Parathyroid adenoma (tissue), 2 donors: Measurements from ENCODE around the gene PRAMEF20.
"Not testable (repeated sequence)": the region's sequence is repeated elsewhere in the genome, so short reads cannot be mapped to it uniquely, and the experiment has no call there.

Source experiments
- H2AFZ ChIP-seq: fragments of 300-600 bp; sonication (generic); one replicate; pipeline ENCODE4 v1.7.0; 2017; ENCODE audit warnings: antibody characterized with exemption, mild to moderate bottlenecking
- H3K27ac ChIP-seq: fragments of 300-600 bp; sonication (generic); one replicate; pipeline ENCODE4 v1.7.0; 2017
- H3K27me3 ChIP-seq: fragments of 300-600 bp; sonication (generic); one replicate; pipeline ENCODE4 v1.7.0; 2017; ENCODE audit warnings: low read length; ENCODE audit not compliant: control insufficient read depth, insufficient read depth
- H3K36me3 ChIP-seq: fragments of 300-600 bp; sonication (generic); one replicate; pipeline ENCODE4 v1.7.0; 2017; ENCODE audit warnings: low read length; ENCODE audit not compliant: control insufficient read depth, insufficient read depth
- H3K4me1 ChIP-seq: fragments of 300-600 bp; sonication (generic); one replicate; pipeline ENCODE4 v1.7.0; 2017; ENCODE audit warnings: control low read depth
- H3K4me2 ChIP-seq: fragments of 300-600 bp; sonication (generic); one replicate; pipeline ENCODE4 v1.7.0; 2017; ENCODE audit warnings: low read length
- H3K4me3 ChIP-seq: fragments of 300-600 bp; sonication (generic); one replicate; pipeline ENCODE4 v1.7.0; 2017; ENCODE audit warnings: low read depth, low read length
- H3K79me2 ChIP-seq: fragments of 300-600 bp; sonication (generic); one replicate; pipeline ENCODE4 v1.7.0; 2017; ENCODE audit warnings: control low read depth
- H3K9ac ChIP-seq: fragments of 300-600 bp; sonication (generic); one replicate; pipeline ENCODE4 v1.7.0; 2017; ENCODE audit warnings: mild to moderate bottlenecking
- H3K9me3 ChIP-seq: fragments of 300-600 bp; sonication (generic); one replicate; pipeline ENCODE4 v1.7.0; 2017; ENCODE audit warnings: low read length; ENCODE audit not compliant: control insufficient read depth
- CTCF ChIP-seq: fragments of 300-600 bp; sonication (generic); IDR thresholded peaks from one replicate; pipeline ENCODE4 v1.7.0; 2017; ENCODE audit warnings: antibody characterized with exemption, mild to moderate bottlenecking
- donor health status: primary hyperparathyroidism.

PRAMEF20 gene

GRCh38 chr1:13407811-13408210 lies 2.4 kb upstream of the PRAMEF20 start:
- Histone ChIP-seq H3K27ac (no peak overlapping the region), H3K27me3 (no peaks in the 10 kb centered on the region), H3K36me3 (no peaks in the 10 kb centered on the region), H3K4me1 (no peaks in the 10 kb centered on the region), H3K4me2 (no peak overlapping the region), H3K9me3 (no peaks in the 10 kb centered on the region), H2AFZ (no peak overlapping the region), H3K4me3 (no peak overlapping the region), H3K9ac (no peak overlapping the region), H3K79me2 (no peaks in the 10 kb centered on the region)
- TF ChIP-seq CTCF = no peak

- no peak overlapping the region for H3K4me3 ChIP-seq
- no peaks in the 10 kb centered on the region for H3K36me3 ChIP-seq
- no peak overlapping the region for H3K27ac ChIP-seq
- H3K9me3 ChIP-seq = no peaks in the 10 kb centered on the region
- no peaks in the 10 kb centered on the region for H3K4me1 ChIP-seq
- H3K79me2 ChIP-seq = no peaks in the 10 kb centered on the region
- TF ChIP-seq CTCF = no peak
- H3K4me2 ChIP-seq = no peak overlapping the region
- H2AFZ ChIP-seq = no peak overlapping the region
- H3K9ac ChIP-seq = no peak overlapping the region
- no peaks in the 10 kb centered on the region for H3K27me3 ChIP-seq
Measured at GRCh38 chr1:13430495-13430894, 20.2 kb downstream of the PRAMEF20 start.

GRCh38 chr1:13432251-13432650 lies 22.0 kb downstream of the PRAMEF20 start:
- Histone ChIP-seq H3K27me3 (no peaks in the 10 kb centered on the region), H3K27ac (no peak overlapping the region), H3K79me2 (no peaks in the 10 kb centered on the region), H3K9me3 (no peaks in the 10 kb centered on the region), H2AFZ (no peak overlapping the region), H3K36me3 (no peaks in the 10 kb centered on the region), H3K4me3 (no peak overlapping the region), H3K4me1 (no peaks in the 10 kb centered on the region), H3K9ac (no peak overlapping the region), H3K4me2 (no peak overlapping the region)
- no peak for TF ChIP-seq CTCF

GRCh38 chr1:13433694-13434358 lies 23.6 kb downstream of the PRAMEF20 start:
- not testable (repeated sequence) for H2AFZ ChIP-seq, H3K4me1 ChIP-seq, H3K4me2 ChIP-seq, H3K9me3 ChIP-seq, H3K79me2 ChIP-seq, H3K27ac ChIP-seq, H3K4me3 ChIP-seq, H3K9ac ChIP-seq, H3K27me3 ChIP-seq, H3K36me3 ChIP-seq

GRCh38 chr1:13435458-13435857 lies 25.2 kb downstream of the PRAMEF20 start:
- Histone ChIP-seq H3K27ac (no peak overlapping the region), H3K9me3 (no peaks in the 10 kb centered on the region), H3K9ac (no peak overlapping the region), H3K4me3 (no peak overlapping the region), H3K27me3 (no peaks in the 10 kb centered on the region), H2AFZ (no peak overlapping the region), H3K79me2 (no peaks in the 10 kb centered on the region), H3K4me2 (no peak overlapping the region), H3K36me3 (no peaks in the 10 kb centered on the region), H3K4me1 (no peaks in the 10 kb centered on the region)
- no peak for TF ChIP-seq CTCF

GRCh38 chr1:13439104-13439783 lies 29.0 kb downstream of the PRAMEF20 start:
- not testable (repeated sequence) for H3K9me3 ChIP-seq, H3K79me2 ChIP-seq, H3K27ac ChIP-seq, H3K4me1 ChIP-seq, H3K27me3 ChIP-seq, H3K36me3 ChIP-seq, H3K4me2 ChIP-seq, H3K4me3 ChIP-seq, H2AFZ ChIP-seq, H3K9ac ChIP-seq
